Hepatic stellate cell (primary cell): ENCODE measurements around the gene FXYD7.
"Not testable (repeated sequence)": the region's sequence is repeated elsewhere in the genome, so short reads cannot be mapped to it uniquely, and the experiment has no call there.

Experiments
- DNase-seq: peaks from one replicate; pipeline ENCODE4 v3.0.0; 2011; ENCODE audit warnings: low spot score

FXYD7 gene

GRCh38 chr19:35127871-35128270 lies 15.2 kb upstream of the FXYD7 start:
- DNase-seq: no peak

GRCh38 chr19:35128398-35129057 lies 14.5 kb upstream of the FXYD7 start:
- DNase-seq: no peak

- not testable (repeated sequence) for DNase-seq
These were observed 13.3 kb upstream of the FXYD7 start for GRCh38 chr19:35129724-35130274.

DNA sequence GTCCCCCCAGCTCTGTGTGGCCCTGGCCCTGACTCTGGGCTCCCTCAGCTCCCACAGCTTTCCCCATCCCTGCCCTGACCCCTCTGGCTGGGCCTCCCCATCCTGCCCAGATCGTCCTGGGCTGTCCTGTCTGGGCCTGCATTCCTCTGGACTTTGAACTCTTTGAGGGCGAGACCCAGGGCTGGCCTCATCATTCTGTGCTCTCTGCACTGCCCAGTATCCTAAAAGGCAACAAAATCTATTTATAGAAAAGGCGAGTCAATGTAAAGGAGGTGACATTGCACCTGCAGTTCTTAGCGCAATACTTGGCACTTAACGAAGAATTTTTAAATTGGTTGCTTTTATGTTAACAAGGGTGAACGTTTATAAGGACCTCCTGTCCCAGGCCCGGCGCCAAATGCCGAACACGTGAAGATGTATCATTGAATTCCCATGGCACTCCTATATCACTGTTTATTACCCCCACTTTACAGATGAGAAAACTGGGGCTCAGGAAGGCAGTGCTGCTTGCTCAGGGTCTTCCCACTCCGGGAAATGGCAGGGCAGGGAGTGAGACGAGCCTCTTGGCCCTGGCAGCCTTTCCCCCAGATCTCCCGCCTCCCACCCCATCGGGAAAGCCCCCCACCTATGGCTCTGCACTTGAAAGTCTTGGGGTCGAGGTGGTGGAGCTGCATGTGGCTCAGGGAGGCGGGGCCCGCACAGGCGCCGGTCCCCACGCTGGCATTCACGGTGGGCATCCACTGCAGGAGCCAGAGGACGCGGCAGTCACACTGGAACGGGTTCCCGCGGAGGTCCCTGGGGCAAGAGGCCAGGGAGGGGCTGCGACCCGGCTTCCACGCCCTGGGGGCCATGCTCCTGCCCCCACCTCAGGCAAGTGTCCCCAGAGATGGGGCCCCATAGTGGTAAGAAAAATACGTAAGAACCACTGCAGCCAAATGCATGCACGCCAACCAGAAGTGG lies 12.0 kb upstream of the FXYD7 start:
- DNase-seq: no peak

- no peak for DNase-seq
These were observed 10.8 kb upstream of the FXYD7 start for GRCh38 chr19:35132254-35132653.

GRCh38 chr19:35133826-35134225 lies 9.2 kb upstream of the FXYD7 start:
- DNase-seq: no peak

- DNase-seq: no peak
These were observed 8.3 kb upstream of the FXYD7 start, which contains the start of gene LGI4 for GRCh38 chr19:35134601-35135242. TSS of gene LGI4 (minus strand) at chr19:35135059. CDS start at chr19:35134680, 379 bp downstream.

GRCh38 chr19:35135389-35135909 lies 7.6 kb upstream of the FXYD7 start:
- peak; percentile 95 for DNase-seq

GRCh38 chr19:35136231-35136630 lies 6.8 kb upstream of the FXYD7 start:
- no peak for DNase-seq

DNA sequence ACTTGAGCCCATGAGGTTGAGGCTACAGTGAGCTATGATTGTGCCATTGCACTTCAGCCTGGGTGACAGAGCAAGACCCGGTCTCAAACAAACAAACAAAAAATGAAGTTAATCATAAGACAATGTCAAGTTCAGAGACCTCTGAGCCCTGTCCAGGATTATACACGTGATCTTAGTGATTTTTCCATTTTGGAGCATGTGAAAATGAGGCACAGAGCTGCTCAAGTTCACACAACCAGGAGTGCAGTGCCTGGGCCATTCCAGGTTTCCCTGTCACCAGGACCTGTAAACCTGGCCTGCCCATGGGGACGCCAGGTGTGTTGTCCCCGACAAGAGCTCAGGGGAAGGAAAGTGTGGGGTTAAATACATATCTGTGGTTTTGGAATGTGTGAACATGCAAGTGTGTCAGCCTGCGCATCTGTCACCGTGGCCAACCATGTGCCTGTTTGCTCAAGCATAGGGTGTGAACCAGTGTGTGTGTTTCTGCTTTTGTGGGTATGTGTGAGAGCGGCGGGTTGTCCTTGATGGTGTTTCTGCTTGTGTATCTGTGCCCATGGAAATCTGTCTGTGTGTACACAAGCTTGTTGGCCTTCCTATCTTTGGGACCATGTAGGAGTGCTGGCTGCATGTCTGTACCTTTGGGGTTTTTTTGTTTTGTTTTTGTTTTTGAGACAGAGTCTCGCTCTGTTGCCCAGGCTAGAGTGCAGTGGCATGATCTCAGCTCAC lies 5.9 kb upstream of the FXYD7 start:
- no peak for DNase-seq

- no peak for DNase-seq
These were observed 4.7 kb upstream of the FXYD7 start, which contains the start of gene FXYD1 for GRCh38 chr19:35138305-35138892. TSS of gene FXYD1 (plus strand) at chr19:35138824. CDS start at chr19:35140080, 1,256 bp downstream.

- no peak for DNase-seq
These were observed 2.7 kb upstream of the FXYD7 start for GRCh38 chr19:35140207-35140961.

GRCh38 chr19:35140962-35141836 lies 1.9 kb upstream of the FXYD7 start:
- DNase-seq: peak; percentile 99

DNA sequence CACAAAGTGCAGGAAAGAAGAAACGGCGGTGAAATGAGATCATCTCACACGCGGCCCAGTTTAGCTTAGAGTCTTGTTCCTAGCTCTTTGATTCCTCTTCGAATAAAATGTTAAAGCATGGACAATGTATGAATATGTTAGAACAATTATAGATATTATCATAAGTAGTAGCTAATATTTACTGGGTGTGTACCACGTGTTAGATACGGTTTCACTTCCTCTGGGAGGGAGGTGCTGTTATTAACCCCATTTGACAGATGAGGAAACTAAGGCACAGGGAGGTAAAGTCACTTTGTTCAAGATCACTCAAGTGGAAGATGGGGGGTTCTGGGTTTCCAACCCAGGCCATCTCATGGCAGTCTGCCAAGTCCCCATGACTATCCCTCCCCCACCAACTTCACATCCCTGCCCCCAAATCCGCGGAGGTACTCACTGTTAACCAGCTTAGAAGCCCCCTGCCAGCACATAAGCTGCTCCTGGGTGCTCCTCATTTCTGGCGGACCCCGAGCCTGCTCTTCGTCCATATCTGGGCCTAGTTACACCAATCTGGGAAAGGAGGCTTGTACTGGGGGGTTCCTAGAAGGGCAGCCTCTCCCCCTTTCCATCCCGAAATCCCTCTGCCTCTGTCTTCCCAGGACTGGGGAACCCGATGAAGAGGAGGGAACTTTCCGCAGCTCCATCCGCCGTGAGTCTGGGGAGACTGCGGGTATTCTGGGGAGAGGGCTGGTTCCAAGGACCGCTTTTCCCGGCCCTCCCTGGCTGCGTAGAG lies 1.0 kb upstream of the FXYD7 start:
- DNase-seq: no peak

DNA sequence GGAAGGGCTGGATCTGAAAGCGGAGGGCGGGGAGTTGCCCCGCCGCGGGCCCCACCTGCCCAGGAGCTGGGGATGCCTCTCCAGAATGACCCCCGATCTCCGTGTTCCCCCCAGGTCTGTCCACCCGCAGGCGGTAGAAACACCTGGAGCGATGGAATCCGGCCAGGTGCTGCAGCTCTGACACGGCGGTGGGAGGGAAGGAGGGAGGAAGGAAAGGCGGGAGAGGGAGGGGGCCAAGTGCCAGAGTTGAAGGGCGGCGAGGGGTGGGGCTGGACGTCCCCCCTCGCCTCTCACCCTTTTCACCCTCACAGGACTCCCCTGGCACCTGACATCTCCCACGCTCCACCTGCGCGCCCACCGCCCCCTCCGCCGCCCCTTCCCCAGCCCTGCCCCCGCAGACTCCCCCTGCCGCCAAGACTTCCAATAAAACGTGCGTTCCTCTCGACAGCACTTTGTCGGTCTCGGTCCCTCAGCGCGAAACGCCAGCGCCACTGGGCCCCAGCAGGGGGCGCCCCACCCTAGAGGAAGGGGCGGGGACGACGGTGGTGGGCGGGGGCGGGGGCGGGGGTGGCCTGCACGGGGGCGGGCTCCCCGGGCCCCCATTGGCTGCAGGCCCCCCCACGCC lies 337 bp upstream of the FXYD7 start:
- no peak for DNase-seq

DNA sequence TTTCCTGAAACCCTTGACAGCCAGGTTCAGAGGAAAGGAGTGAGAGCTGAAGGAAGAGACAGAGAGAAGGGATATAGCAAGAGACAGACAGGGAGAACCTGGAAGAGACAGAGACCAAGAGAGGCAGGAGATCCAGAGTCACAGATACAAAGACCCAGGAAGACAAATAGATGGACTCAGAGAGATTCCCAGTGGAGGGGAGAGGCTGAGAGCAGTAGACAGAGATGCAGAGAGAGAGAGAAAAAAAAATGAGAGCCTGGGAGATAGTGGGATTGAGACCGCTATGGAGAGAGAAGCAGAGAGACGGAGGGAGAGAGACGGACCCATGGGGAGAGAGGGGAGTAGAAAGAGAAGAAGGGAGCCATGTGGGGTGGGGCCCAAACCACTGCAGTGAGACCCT lies 763 bp downstream of the FXYD7 start:
- no peak for DNase-seq

DNA sequence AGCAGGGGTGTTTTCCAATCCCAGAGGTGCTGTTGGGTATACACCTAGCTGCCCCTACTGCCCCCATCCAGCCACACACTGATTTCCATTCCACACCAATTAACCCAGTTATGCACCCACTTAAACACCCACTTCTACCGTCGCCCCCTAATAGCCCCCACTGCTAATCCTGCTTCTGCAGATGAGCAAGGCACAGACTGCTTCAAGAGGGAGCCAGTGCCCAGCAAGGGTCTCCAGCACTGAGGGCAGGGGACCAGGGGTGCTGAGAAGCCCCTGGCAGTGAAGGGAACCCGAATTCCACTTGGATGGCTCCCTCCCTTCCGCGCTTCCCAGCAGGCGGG lies 1.2 kb downstream of the FXYD7 start:
- DNase-seq: no peak
